DND-41 (cell line): Measurements from ENCODE around the gene SLC5A9.

Experiments used
- ATAC-seq: fragments of 200-7000 bp; cut with Tn5 transposase; 3 replicates; pipeline ENCODE4 v1.9.1; 2021; ENCODE audit warnings: low read depth; ENCODE audit not compliant: insufficient read depth
- DNase-seq: peaks from one replicate; pipeline ENCODE4 v3.0.0-alpha.2; 2020
- H2AFZ ChIP-seq: 2 replicates; pipeline ENCODE4 v1.6.0; 2012; ENCODE audit warnings: low read depth, low read length
- H3K27ac ChIP-seq: 2 replicates; pipeline ENCODE4 v1.5.1; 2012; ENCODE audit warnings: low read length, inconsistent platforms
- H3K27me3 ChIP-seq: fragments of 200-600 bp; sonication (generic); 2 replicates; pipeline ENCODE4 v1.6.0; 2012; ENCODE audit warnings: low read length, mild to moderate bottlenecking, inconsistent platforms; ENCODE audit not compliant: insufficient read depth, poor library complexity
- H3K36me3 ChIP-seq: 2 replicates; pipeline ENCODE4 v1.5.1; 2012; ENCODE audit warnings: low read length, inconsistent platforms; ENCODE audit not compliant: insufficient read depth
- H3K4me1 ChIP-seq: 2 replicates; pipeline ENCODE4 v1.5.1; 2012; ENCODE audit warnings: mild to moderate bottlenecking, low read length; ENCODE audit not compliant: insufficient read depth
- H3K4me2 ChIP-seq: 2 replicates; pipeline ENCODE4 v1.6.0; 2012; ENCODE audit warnings: mild to moderate bottlenecking, moderate library complexity, low read length, inconsistent platforms; ENCODE audit not compliant: insufficient read depth
- H3K4me3 ChIP-seq, 2 experiments: fragments of 200-600 bp in 1 of 2; shearing (Covaris generic) in 1 of 2; 2 replicates each; pipeline ENCODE4 v1.5.1; 2012 to 2016; ENCODE audit warnings: inconsistent platforms in 2 of 2, low read length in 2 of 2, mild to moderate bottlenecking in 2 of 2, low read depth in 1 of 2, moderate library complexity in 1 of 2
- H3K79me2 ChIP-seq: 2 replicates; pipeline ENCODE4 v1.6.0; 2012; ENCODE audit warnings: low read length, inconsistent platforms; ENCODE audit not compliant: insufficient read depth
- H3K9ac ChIP-seq: 2 replicates; pipeline ENCODE4 v1.6.0; 2012; ENCODE audit warnings: low read depth, mild to moderate bottlenecking, inconsistent platforms, low read length, moderate library complexity
- H3K9me3 ChIP-seq: 2 replicates; pipeline ENCODE4 v1.5.1; 2012; ENCODE audit warnings: low read length, moderate library complexity, mild to moderate bottlenecking, inconsistent platforms; ENCODE audit not compliant: insufficient read depth, severe bottlenecking
- H4K20me1 ChIP-seq: 2 replicates; pipeline ENCODE4 v1.6.0; 2012; ENCODE audit warnings: low read length; ENCODE audit not compliant: insufficient read depth
- CTCF ChIP-seq: IDR thresholded peaks from 2 replicates; pipeline ENCODE4 v1.5.1; 2012; ENCODE audit warnings: borderline replicate concordance, low read length, moderate library complexity, mild to moderate bottlenecking; ENCODE audit not compliant: poor library complexity, severe bottlenecking; ENCODE audit errors: extremely low read depth
- EZH2 ChIP-seq: IDR thresholded peaks from 3 replicates; pipeline ENCODE4 v1.6.1; 2012; ENCODE audit warnings: borderline replicate concordance, low read depth, mild to moderate bottlenecking, moderate library complexity, low read length, inconsistent platforms; ENCODE audit not compliant: severe bottlenecking

The SLC5A9 gene

GRCh38 chr1:48225579-48225978 lies 3.1 kb downstream of the SLC5A9 start:
- H3K9me3 ChIP-seq: no peaks in the 10 kb centered on the region
- H3K27ac ChIP-seq: no peak overlapping the region
- H3K9ac ChIP-seq: no peak overlapping the region
- H3K79me2 ChIP-seq: no peaks in the 10 kb centered on the region
- no peaks in the 10 kb centered on the region for H3K36me3 ChIP-seq
- H3K4me2 ChIP-seq: no peak overlapping the region
- H4K20me1 ChIP-seq: no peaks in the 10 kb centered on the region
- no peaks in the 10 kb centered on the region for H3K27me3 ChIP-seq
- no peak for DNase-seq
- H2AFZ ChIP-seq: no peak overlapping the region
- ATAC-seq: no peak
- TF ChIP-seq EZH2 (no peak), CTCF (no peak)
- no peak overlapping the region for H3K4me3 ChIP-seq
- H3K4me1 ChIP-seq: no peaks in the 10 kb centered on the region

- TF ChIP-seq CTCF: no peak
- TF ChIP-seq EZH2: no peak
- H3K9ac ChIP-seq: no peak overlapping the region
- H2AFZ ChIP-seq: no peak overlapping the region
- no peaks in the 10 kb centered on the region for H3K27me3 ChIP-seq
- H3K36me3 ChIP-seq: no peaks in the 10 kb centered on the region
- H3K79me2 ChIP-seq: no peaks in the 10 kb centered on the region
- H3K27ac ChIP-seq: no peak overlapping the region
- no peaks in the 10 kb centered on the region for H3K4me1 ChIP-seq
- DNase-seq: peak; percentile 15
- no peak overlapping the region for H3K4me3 ChIP-seq
- H3K9me3 ChIP-seq: no peaks in the 10 kb centered on the region
- no peaks in the 10 kb centered on the region for H4K20me1 ChIP-seq
- no peak overlapping the region for H3K4me2 ChIP-seq
- ATAC-seq: peak; percentile 58; the same call in 2 of the 3 replicates
These were observed 4.9 kb downstream of the SLC5A9 start for GRCh38 chr1:48227165-48228013.

GRCh38 chr1:48228156-48228555 lies 5.6 kb downstream of the SLC5A9 start:
- H3K9me3 ChIP-seq: no peaks in the 10 kb centered on the region
- H3K9ac ChIP-seq: no peak overlapping the region
- no peaks in the 10 kb centered on the region for H3K36me3 ChIP-seq
- H4K20me1 ChIP-seq: no peaks in the 10 kb centered on the region
- peak; percentile 26 for TF ChIP-seq CTCF
- no peak for TF ChIP-seq EZH2
- DNase-seq: no peak
- H3K79me2 ChIP-seq: no peaks in the 10 kb centered on the region
- no peak overlapping the region for H3K4me2 ChIP-seq
- no peak overlapping the region for H3K27ac ChIP-seq
- no peak overlapping the region for H3K4me3 ChIP-seq
- peak; percentile 48; the same call in 1 of the 3 replicates for ATAC-seq
- no peaks in the 10 kb centered on the region for H3K27me3 ChIP-seq
- no peaks in the 10 kb centered on the region for H3K4me1 ChIP-seq
- H2AFZ ChIP-seq: no peak overlapping the region
